ENCODE results near the gene STARD4. TPM values are rescaled to one million over a fixed set of nuclear protein-coding genes. Genes with fewer than 3 reads are reported as not detected.
A peak's percentile ranks its signal among the peaks of the same experiment; 100 is the strongest.

STARD4 gene
- polyA plus RNA-seq, 1 of the 3 experiments (the other 2 are of a cell fraction): 10.0 TPM

DNA sequence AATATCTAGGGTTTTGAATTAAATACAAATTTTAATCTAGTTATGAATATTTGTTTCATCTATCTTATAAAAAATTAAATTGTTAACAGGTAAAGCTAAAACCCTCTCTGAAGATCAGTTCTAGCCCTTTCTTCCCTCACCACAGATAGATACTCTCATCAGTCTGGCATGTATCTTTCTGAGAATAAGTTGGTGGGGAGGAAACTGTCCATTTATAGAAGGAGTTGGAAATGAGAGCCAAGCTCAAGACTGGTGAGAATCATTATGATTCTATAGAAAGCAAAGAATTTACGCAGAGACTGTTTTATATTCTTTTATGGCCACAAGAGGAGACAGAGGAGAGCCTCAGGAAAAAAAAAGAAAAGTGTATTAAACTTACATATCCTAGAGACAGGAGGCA is 59.0 kb downstream of the STARD4 start:
- H3K9me2 ChIP-seq: no peaks in the 10 kb centered on the region
- 34% methylated on average over 1 of the region's 1 CpG for WGBS (ENCODE audit: low lambda C conversion rate)
- H2AFZ ChIP-seq (ENCODE audit: low read depth): peak overlapping the region; percentile 42
- H3K4me2 ChIP-seq: peak overlapping the region; percentile 84
- peak overlapping the region; percentile 30 to 56 for H3K4me3 ChIP-seq (ENCODE audit: low read depth in 2 of 2, low read length in 1 of 2)
- H3F3A ChIP-seq (replicated peaks; ENCODE audit: insufficient read depth): peaks cover 15% of the 10 kb centered on the region
- H3K4me1 ChIP-seq (ENCODE audit: control insufficient read depth in 1 of 2, insufficient read depth in 2 of 2, low read depth in 1 of 2, low read length in 1 of 2): peaks cover 13 to 29% of the 10 kb centered on the region in 2 experiments; a peak in 3 of 4 replicates
- H3K79me2 ChIP-seq (ENCODE audit: insufficient read depth): no peaks in the 10 kb centered on the region
- no peaks in the 10 kb centered on the region for H3K27me3 ChIP-seq (ENCODE audit: insufficient read depth)
- DNase-seq: no peak
- ChIA-PET POLR2A (interaction anchor here (1.0 to 2.1 kb wide), 2 partner anchors 58 to 67 kb away, joined by 3 to 9 read pairs; no protein-coding TSS in a partner anchor), CTCF (interaction anchor here (0.8 to 2.4 kb wide), 5 partner anchors 21 to 295 kb away, joined by 3 to 10 read pairs (median 4); no protein-coding TSS in a partner anchor)
- peak overlapping the region; percentile 72 for H3K9ac ChIP-seq
- TF ChIP-seq RCOR1 (IDR thresholded peaks at IDR 0.05; ENCODE audit: low read length) (no peak), FOXJ3 (CRISPR knock-in tag; IDR thresholded peaks at IDR 0.05) (no peak)
- H3K36me3 ChIP-seq (replicated peaks in 1 of 2; ENCODE audit: control insufficient read depth in 1 of 2, insufficient read depth in 2 of 2, low read length in 1 of 2): no peaks in the 10 kb centered on the region
- peak overlapping the region; percentile 96 to 99 for H3K27ac ChIP-seq (ENCODE audit: low read depth in 2 of 2, low read length in 1 of 2)
- H4K20me1 ChIP-seq (ENCODE audit: insufficient read depth): no peaks in the 10 kb centered on the region
- no peaks in the 10 kb centered on the region for H3K9me3 ChIP-seq

DNA sequence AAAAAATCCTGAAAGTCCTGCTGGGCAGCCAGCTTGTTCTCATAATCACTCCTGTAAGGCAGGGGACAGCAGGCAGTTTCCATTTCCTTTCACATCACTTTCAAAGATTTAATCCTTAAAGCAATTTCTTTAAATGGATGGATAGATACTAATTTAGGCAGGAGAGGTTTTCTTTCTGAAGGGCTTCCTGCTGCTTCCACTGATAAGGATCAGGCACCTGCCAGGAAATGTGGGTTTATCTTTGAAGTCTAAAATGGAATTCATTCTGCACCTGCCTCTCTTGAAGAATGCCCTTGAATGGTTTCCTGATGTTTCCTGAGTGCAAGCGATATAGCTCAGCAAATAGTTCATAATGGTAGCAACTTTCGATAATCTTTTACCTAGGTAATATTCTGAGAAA is 64.5 kb downstream of the STARD4 start:
- POLR2A ChIA-PET: interaction anchor here (1.0 kb wide), 1 partner anchor 61 kb away, joined by 4 read pairs; no protein-coding TSS in a partner anchor
- no peak overlapping the region for H3K4me3 ChIP-seq (ENCODE audit: low read depth in 2 of 2, low read length in 1 of 2)
- 43% methylated on average over 2 of the region's 2 CpGs for WGBS (ENCODE audit: low lambda C conversion rate)
- H3K27me3 ChIP-seq (ENCODE audit: insufficient read depth): no peaks in the 10 kb centered on the region
- no peaks in the 10 kb centered on the region for H3K79me2 ChIP-seq (ENCODE audit: insufficient read depth)
- peak overlapping the region in 1 of 2 experiments; percentile 43; a peak in 2 of 4 replicates for H3K27ac ChIP-seq (ENCODE audit: low read depth in 2 of 2, low read length in 1 of 2)
- no peak overlapping the region for H2AFZ ChIP-seq (ENCODE audit: low read depth)
- H3K9me2 ChIP-seq: no peaks in the 10 kb centered on the region
- no peaks in the 10 kb centered on the region for H4K20me1 ChIP-seq (ENCODE audit: insufficient read depth)
- CTCF ChIA-PET: interaction anchor here (1.0 to 2.2 kb wide), 5 partner anchors 9 to 61 kb away, joined by 3 to 6 read pairs (median 5); no protein-coding TSS in a partner anchor
- H3F3A ChIP-seq (replicated peaks; ENCODE audit: insufficient read depth): no peaks in the 10 kb centered on the region
- no peaks in the 10 kb centered on the region for H3K36me3 ChIP-seq (replicated peaks in 1 of 2; ENCODE audit: control insufficient read depth in 1 of 2, insufficient read depth in 2 of 2, low read length in 1 of 2)
- no peaks in the 10 kb centered on the region for H3K9me3 ChIP-seq
- no peak for DNase-seq
- H3K4me1 ChIP-seq (ENCODE audit: control insufficient read depth in 1 of 2, insufficient read depth in 2 of 2, low read depth in 1 of 2, low read length in 1 of 2): peaks cover 0 to 10% of the 10 kb centered on the region in 2 experiments; a peak in 3 of 4 replicates
- TF ChIP-seq RCOR1 (IDR thresholded peaks at IDR 0.05; ENCODE audit: low read length): peak; percentile 78
- TF ChIP-seq GATA2 (CRISPR knock-in tag; IDR thresholded peaks at IDR 0.05): 0 out of 2 replicates have a peak, but pooled peaks have one; percentile 37
- TF ChIP-seq, protein P1, sequence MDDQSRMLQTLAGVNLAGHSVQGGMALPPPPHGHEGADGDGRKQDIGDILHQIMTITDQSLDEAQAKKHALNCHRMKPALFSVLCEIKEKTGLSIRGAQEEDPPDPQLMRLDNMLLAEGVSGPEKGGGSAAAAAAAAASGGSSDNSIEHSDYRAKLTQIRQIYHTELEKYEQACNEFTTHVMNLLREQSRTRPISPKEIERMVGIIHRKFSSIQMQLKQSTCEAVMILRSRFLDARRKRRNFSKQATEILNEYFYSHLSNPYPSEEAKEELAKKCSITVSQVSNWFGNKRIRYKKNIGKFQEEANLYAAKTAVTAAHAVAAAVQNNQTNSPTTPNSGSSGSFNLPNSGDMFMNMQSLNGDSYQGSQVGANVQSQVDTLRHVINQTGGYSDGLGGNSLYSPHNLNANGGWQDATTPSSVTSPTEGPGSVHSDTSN (IDR thresholded peaks at IDR 0.05): no peak
- no peak for TF ChIP-seq MAX (IDR thresholded peaks at IDR 0.05; ENCODE audit: low read depth)
- TF ChIP-seq RFX5 (IDR thresholded peaks at IDR 0.05; ENCODE audit: low read length): no peak
- TF ChIP-seq, protein P2, sequence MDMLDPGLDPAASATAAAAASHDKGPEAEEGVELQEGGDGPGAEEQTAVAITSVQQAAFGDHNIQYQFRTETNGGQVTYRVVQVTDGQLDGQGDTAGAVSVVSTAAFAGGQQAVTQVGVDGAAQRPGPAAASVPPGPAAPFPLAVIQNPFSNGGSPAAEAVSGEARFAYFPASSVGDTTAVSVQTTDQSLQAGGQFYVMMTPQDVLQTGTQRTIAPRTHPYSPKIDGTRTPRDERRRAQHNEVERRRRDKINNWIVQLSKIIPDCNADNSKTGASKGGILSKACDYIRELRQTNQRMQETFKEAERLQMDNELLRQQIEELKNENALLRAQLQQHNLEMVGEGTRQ (IDR thresholded peaks at IDR 0.05; ENCODE audit: borderline replicate concordance, low read depth, low read length): no peak
- no peak for TF ChIP-seq MXI1 (IDR thresholded peaks at IDR 0.05; ENCODE audit: low read depth, low read length)
- TF ChIP-seq TCF12 (IDR thresholded peaks at IDR 0.05): 0 out of 2 replicates have a peak, but pooled peaks have one; percentile 8
- H3K4me2 ChIP-seq: no peak overlapping the region
- H3K9ac ChIP-seq: no peak overlapping the region

Measured in SK-N-SH (cell line).